GM21360 (cell line): ENCODE data around the gene HMGXB4.

Source experiments
- ATAC-seq: cut with Tn5 transposase; IDR thresholded peaks from one replicate; pipeline ENCODE4 v1.9.1; 2021; ENCODE audit warnings: mild to moderate bottlenecking, moderate library complexity; ENCODE audit not compliant: unreplicated experiment

HMGXB4 gene

GRCh38 chr22:35310556-35311550 is 53.6 kb downstream of the HMGXB4 start:
- no peak for ATAC-seq

- no peak for ATAC-seq
Measured at GRCh38 chr22:35311551-35311999, 54.3 kb downstream of the HMGXB4 start.

GRCh38 chr22:35312198-35313059 is 55.1 kb downstream of the HMGXB4 start:
- no peak for ATAC-seq

- ATAC-seq, result no peak
Measured at GRCh38 chr22:35313311-35314121, 56.2 kb downstream of the HMGXB4 start.

- ATAC-seq, result no peak
Measured at GRCh38 chr22:35314161-35314942, 57.1 kb downstream of the HMGXB4 start.

GRCh38 chr22:35315141-35315854 is 58.0 kb downstream of the HMGXB4 start:
- no peak for ATAC-seq

- ATAC-seq, result no peak
Measured at GRCh38 chr22:35315855-35316745, 58.8 kb downstream of the HMGXB4 start.

GRCh38 chr22:35316751-35317150 is 59.5 kb downstream of the HMGXB4 start:
- no peak for ATAC-seq

- no peak for ATAC-seq
Measured at GRCh38 chr22:35317680-35318290, 60.5 kb downstream of the HMGXB4 start.

- no peak for ATAC-seq
Measured at GRCh38 chr22:35318346-35319215, 61.3 kb downstream of the HMGXB4 start.

- no peak for ATAC-seq
Measured at GRCh38 chr22:35319244-35319985, 62.1 kb downstream of the HMGXB4 start.

- no peak for ATAC-seq
Measured at GRCh38 chr22:35322126-35322525, 64.8 kb downstream of the HMGXB4 start.

- ATAC-seq, result no peak
Measured at GRCh38 chr22:35322893-35323292, 65.6 kb downstream of the HMGXB4 start.

- ATAC-seq, result no peak
Measured at GRCh38 chr22:35323305-35323704, 66.0 kb downstream of the HMGXB4 start.

GRCh38 chr22:35324067-35324466 is 66.8 kb downstream of the HMGXB4 start:
- ATAC-seq, result no peak

GRCh38 chr22:35324762-35325161 is 67.5 kb downstream of the HMGXB4 start:
- no peak for ATAC-seq
